HCT116 (cell line): Measurements from ENCODE around the gene AUTS2.

Source experiments
- CTCF ChIP-seq, 3 experiments: fragments of 200-600 bp in 1 of 3; sonication (generic) in 1 of 3; IDR thresholded peaks in 2 of 3; conservative IDR thresholded peaks in 1 of 3; 2 replicates each; pipeline ENCODE4 v1.5.1; 2012 to 2017; ENCODE audit warnings: low read depth in 2 of 3, low read length in 2 of 3, antibody characterized with exemption in 1 of 3, borderline replicate concordance in 1 of 3, control low read depth in 1 of 3, mild to moderate bottlenecking in 1 of 3, mixed read lengths in 1 of 3, mixed run types in 1 of 3, moderate library complexity in 1 of 3; ENCODE audit not compliant: insufficient read depth in 1 of 3
- EGR1 ChIP-seq: IDR thresholded peaks from 2 replicates; pipeline ENCODE4 v1.6.1; 2012; ENCODE audit warnings: low read depth
- ZBTB33 ChIP-seq: IDR thresholded peaks from 2 replicates; pipeline ENCODE4 v1.6.1; 2011; ENCODE audit warnings: mild to moderate bottlenecking, low read length, moderate library complexity; ENCODE audit not compliant: insufficient replicate concordance; ENCODE audit errors: extremely low read depth

- TF ChIP-seq CTCF (IDR thresholded peaks at IDR 0.05 in 2 of 3, conservative IDR thresholded peaks at IDR 0.05 in 1 of 3; ENCODE audit: borderline replicate concordance in 1 of 3, insufficient read depth in 1 of 3, low read depth in 2 of 3, low read length in 2 of 3): no peak
- no peak for TF ChIP-seq ZBTB33
- no peak for TF ChIP-seq EGR1
These were observed 2.2 kb upstream of the AUTS2 start for GRCh38 chr7:69596056-69596455.
